Body of pancreas (tissue), 4 donors: ENCODE results near the gene RASGRP2. TPM values are rescaled to one million over a fixed set of nuclear protein-coding genes. Genes with fewer than 3 reads are reported as not detected.

Source experiments
- ATAC-seq: fragments of 150-250 bp; one replicate; pipeline ENCODE4 v1.9.1; 2016
- DNase-seq, 4 donors: peaks; one replicate each; pipeline ENCODE4 v3.0.0-alpha.2; 2019
- H3K27ac ChIP-seq, 4 donors: fragments of 200-600 bp; sonication (generic); 1 replicate in 3 of 4; 2 replicates in 1 of 4; pipeline versions ENCODE4 v1.5.1 to v1.6.1; 2016 to 2019; ENCODE audit warnings: mild to moderate bottlenecking in 1 of 4, mixed read lengths in 1 of 4, moderate library complexity in 1 of 4
- H3K27me3 ChIP-seq, 2 donors: fragments of 200-600 bp; sonication (generic); one replicate each; pipeline ENCODE4 v1.6.0; 2016; ENCODE audit warnings: mild to moderate bottlenecking in 1 of 2
- H3K36me3 ChIP-seq, 2 donors: fragments of 200-600 bp; sonication (generic); replicated peaks in 1 of 2; 2 replicates each; pipeline ENCODE4 v1.5.1; 2016; ENCODE audit warnings: low read depth in 2 of 2; ENCODE audit not compliant: insufficient read depth in 1 of 2
- H3K4me1 ChIP-seq: fragments of 200-600 bp; sonication (generic); one replicate; pipeline ENCODE4 v1.6.0; 2016
- H3K4me3 ChIP-seq, 2 donors: fragments of 200-600 bp; sonication (generic); 1 replicate in 1 of 2; 2 replicates in 1 of 2; pipeline ENCODE4 v1.5.1; 2016 to 2019
- H3K9me3 ChIP-seq, 3 donors: fragments of 200-600 bp; sonication (generic); 1 replicate in 2 of 3; 2 replicates in 1 of 3; pipeline ENCODE4 v1.5.1; 2016
- CTCF ChIP-seq, 7 experiments: fragments of 450-650 bp in 4 of 7; fragments of 200-600 bp in 3 of 7; sonication (generic) in 3 of 7; IDR thresholded peaks; one replicate each; pipeline ENCODE4 v1.5.1; 2016 to 2019; ENCODE audit warnings: antibody characterized with exemption in 7 of 7
- POLR2A ChIP-seq, 3 donors: fragments of 450-650 bp; IDR thresholded peaks; one replicate each; pipeline ENCODE4 v1.6.1; 2016; ENCODE audit warnings: antibody characterized with exemption in 3 of 3, mild to moderate bottlenecking in 2 of 3
- WGBS, 2 donors: methylation state at CpG; one replicate each; pipeline ENCODE4 v1.1.5; 2017; 5-methylcytosine and 5-hydroxymethylcytosine counted together
- intact Hi-C: fragments of 100-400 bp; cut with DNase I; formaldehyde crosslinking; loops from one replicate; pipeline ENCODE4 v1.15.1; 2023
- total RNA-seq, 2 donors: library from RNA; depleted of rRNA; stranded (reverse); fragments of >200 nt; gene quantifications; one replicate each; pipeline ENCODE4 v1.1.0, GENCODE V29; 2016

The RASGRP2 gene
- total RNA-seq, 2 donors from 2014 or later = 4.6 to 17.9 TPM

GRCh38 chr11:64694026-64694755 is 49.8 kb downstream of the RASGRP2 start:
- no peak for DNase-seq
- ATAC-seq = no peak
- 51 to 62% methylated on average over 3 to 4 of the region's 4 CpGs for WGBS, 2 donors

GRCh38 chr11:64692764-64693331 is 51.1 kb downstream of the RASGRP2 start:
- WGBS, 2 donors = 29 to 31% methylated on average over 13 of the region's 13 CpGs
- Histone ChIP-seq H3K36me3 (no peaks in the 10 kb centered on the region), H3K27ac (no peak overlapping the region), H3K4me3 (no peak overlapping the region), H3K27me3 (no peaks in the 10 kb centered on the region), H3K9me3 (no peaks in the 10 kb centered on the region), H3K4me1 (peaks cover 12% of the 10 kb centered on the region)
- intact Hi-C loops = no loop called here
- ATAC-seq (no peak), DNase-seq (no peak)
- TF ChIP-seq POLR2A (IDR thresholded peaks at IDR 0.05) (no peak), CTCF (IDR thresholded peaks at IDR 0.05) (no peak)

More at GRCh38 chr11:64694026-64694755, 49.8 kb downstream of the RASGRP2 start:
- Histone ChIP-seq H3K9me3 (no peaks in the 10 kb centered on the region), H3K36me3 (no peaks in the 10 kb centered on the region), H3K27me3 (no peaks in the 10 kb centered on the region), H3K27ac (no peak overlapping the region), H3K4me1 (no peaks in the 10 kb centered on the region), H3K4me3 (no peak overlapping the region)
- TF ChIP-seq CTCF (IDR thresholded peaks at IDR 0.05) (no peak), POLR2A (IDR thresholded peaks at IDR 0.05) (no peak)
- intact Hi-C loops = no loop called here

- DNase-seq = no peak
- no peak overlapping the region for H3K27ac ChIP-seq
- 89 to 100% methylated on average over 1 of the region's 1 CpG for WGBS, 2 donors
- no peak overlapping the region for H3K4me3 ChIP-seq
- no peaks in the 10 kb centered on the region for H3K27me3 ChIP-seq
- intact Hi-C loops = no loop called here
- peaks cover 20% of the 10 kb centered on the region for H3K4me1 ChIP-seq
- no peaks in the 10 kb centered on the region for H3K36me3 ChIP-seq
- no peak for ATAC-seq
- H3K9me3 ChIP-seq = no peaks in the 10 kb centered on the region
- TF ChIP-seq CTCF (IDR thresholded peaks at IDR 0.05) (no peak), POLR2A (IDR thresholded peaks at IDR 0.05) (no peak)
These were observed 52.4 kb downstream of the RASGRP2 start for GRCh38 chr11:64691543-64691942.

- Histone ChIP-seq H3K36me3 (no peaks in the 10 kb centered on the region), H3K4me1 (peaks cover 20% of the 10 kb centered on the region), H3K4me3 (no peak overlapping the region), H3K27me3 (no peaks in the 10 kb centered on the region), H3K27ac (no peak overlapping the region), H3K9me3 (no peaks in the 10 kb centered on the region)
- intact Hi-C loops = no loop called here
- TF ChIP-seq POLR2A (IDR thresholded peaks at IDR 0.05) (no peak), CTCF (IDR thresholded peaks at IDR 0.05) (no peak)
- WGBS, 2 donors = 59 to 73% methylated on average over 5 to 8 of the region's 8 CpGs
- ATAC-seq = no peak
- no peak for DNase-seq
These were observed 53.7 kb downstream of the RASGRP2 start for GRCh38 chr11:64690235-64690634.
